ENCODE measurements around the gene LYSET. TPM values are rescaled to one million over a fixed set of nuclear protein-coding genes. Genes with fewer than 3 reads are reported as not detected.
"Not testable (repeated sequence)": the region's sequence is repeated elsewhere in the genome, so short reads cannot be mapped to it uniquely, and the experiment has no call there.

LYSET gene
- total RNA-seq (10 to 100 TPM; 12.7 to 13.7 TPM), polyA plus RNA-seq (10 to 100 TPM; 17.1 to 42.2 TPM)
- long read RNA-seq, donor 1, partial matches to known transcripts, result 0 of 2 reads
- long read RNA-seq, donor 1, other reads (novel, unspliced or antisense), result 0 of 2 reads
- long read RNA-seq, donor 2, partial matches to known transcripts, result 0 of 6 reads
- long read RNA-seq, donor 2, other reads (novel, unspliced or antisense), result 0 of 6 reads

GRCh38 chr14:93184391-93185348, at the start of gene LYSET, which contains the start of gene MOAP1:
LYSET (plus strand) TSS chr14:93185317; CDS start chr14:93185406, 89 bp downstream.
MOAP1 (minus strand) TSS chr14:93184897; CDS start chr14:93184242, 655 bp downstream.
- 0% methylated on average over 92 to 124 of the region's 124 CpGs for WGBS, 2 donors
- intact Hi-C loops (cut with DNase I), result loop anchor here in 1 of 2 donors (2.0 kb wide), 1 partner anchor 22 kb away; the partner anchor contains the start of genes GON7 and UBR7
- Histone ChIP-seq H3K36me3 (ENCODE audit: control insufficient read depth in 1 of 2, insufficient read depth in 2 of 2, low read length in 1 of 2) (no peaks in the 10 kb centered on the region), H3K4me3 (ENCODE audit: low read length in 2 of 2) (peak within 1 kb of the TSS; percentile 47 to 80), H3K4me1 (ENCODE audit: control insufficient read depth in 1 of 2, insufficient read depth in 2 of 2, low read length in 2 of 2) (peaks cover 0 to 2% of the 10 kb centered on the region in 2 donors), H3K27me3 (ENCODE audit: control insufficient read depth in 1 of 2, insufficient read depth in 2 of 2, low read length in 1 of 2) (no peaks in the 10 kb centered on the region), H3K9me3 (ENCODE audit: control insufficient read depth, low read length) (no peaks in the 10 kb centered on the region), H3K27ac (ENCODE audit: low read depth in 1 of 2, low read length in 2 of 2) (peak within 1 kb of the TSS; percentile 74 to 92)
- DNase-seq, result peak; percentile 94 to 97
- peak; percentile 96 for ATAC-seq (ENCODE audit: low FRiP score)

- no peak overlapping the region for H3K4me3 ChIP-seq (ENCODE audit: low read length in 2 of 2)
- no peaks in the 10 kb centered on the region for H3K4me1 ChIP-seq (ENCODE audit: control insufficient read depth in 1 of 2, insufficient read depth in 2 of 2, low read length in 2 of 2)
- ATAC-seq (ENCODE audit: low FRiP score) (no peak), DNase-seq (no peak)
- intact Hi-C loops (cut with DNase I), result loop anchor here (5.0 kb wide), 1 partner anchor 163 kb away; no protein-coding TSS in a partner anchor
- H3K36me3 ChIP-seq (ENCODE audit: control insufficient read depth in 1 of 2, insufficient read depth in 2 of 2, low read length in 1 of 2), result no peaks in the 10 kb centered on the region
- H3K27me3 ChIP-seq (ENCODE audit: control insufficient read depth in 1 of 2, insufficient read depth in 2 of 2, low read length in 1 of 2), result no peaks in the 10 kb centered on the region
- no peaks in the 10 kb centered on the region for H3K9me3 ChIP-seq (ENCODE audit: control insufficient read depth, low read length)
- WGBS, 2 donors, result 59 to 67% methylated on average over 5 of the region's 5 CpGs
- no peak overlapping the region for H3K27ac ChIP-seq (ENCODE audit: low read depth in 1 of 2, low read length in 2 of 2)
Observed at GRCh38 chr14:93135399-93135798, 49.7 kb upstream of the LYSET start.

- DNase-seq (no peak), ATAC-seq (ENCODE audit: low FRiP score) (no peak)
- Histone ChIP-seq H3K9me3 (ENCODE audit: control insufficient read depth, low read length) (no peaks in the 10 kb centered on the region), H3K36me3 (ENCODE audit: control insufficient read depth in 1 of 2, insufficient read depth in 2 of 2, low read length in 1 of 2) (no peaks in the 10 kb centered on the region), H3K4me1 (ENCODE audit: control insufficient read depth in 1 of 2, insufficient read depth in 2 of 2, low read length in 2 of 2) (no peaks in the 10 kb centered on the region), H3K27me3 (ENCODE audit: control insufficient read depth in 1 of 2, insufficient read depth in 2 of 2, low read length in 1 of 2) (no peaks in the 10 kb centered on the region), H3K27ac (ENCODE audit: low read depth in 1 of 2, low read length in 2 of 2) (no peak overlapping the region), H3K4me3 (ENCODE audit: low read length in 2 of 2) (no peak overlapping the region)
- intact Hi-C loops (cut with DNase I), result loop anchor here (2.0 to 5.0 kb wide), 2 partner anchors 23 to 164 kb away; no protein-coding TSS in a partner anchor
- 72 to 74% methylated on average over 8 of the region's 8 CpGs for WGBS, 2 donors
Observed at GRCh38 chr14:93136009-93136408, 49.1 kb upstream of the LYSET start.

GRCh38 chr14:93136508-93136907, 48.6 kb upstream of the LYSET start:
- H3K27ac ChIP-seq (ENCODE audit: low read depth in 1 of 2, low read length in 2 of 2); H3K36me3 ChIP-seq (ENCODE audit: control insufficient read depth in 1 of 2, insufficient read depth in 2 of 2, low read length in 1 of 2); DNase-seq; H3K4me3 ChIP-seq (ENCODE audit: low read length in 2 of 2); H3K9me3 ChIP-seq (ENCODE audit: control insufficient read depth, low read length); ATAC-seq (ENCODE audit: low FRiP score); H3K27me3 ChIP-seq (ENCODE audit: control insufficient read depth in 1 of 2, insufficient read depth in 2 of 2, low read length in 1 of 2); H3K4me1 ChIP-seq (ENCODE audit: control insufficient read depth in 1 of 2, insufficient read depth in 2 of 2, low read length in 2 of 2): not testable (repeated sequence)
- intact Hi-C loops (cut with DNase I), result loop anchor here (2.0 to 5.0 kb wide), 2 partner anchors 24 to 164 kb away; no protein-coding TSS in a partner anchor
- 87 to 90% methylated on average over 13 of the region's 13 CpGs for WGBS, 2 donors

GRCh38 chr14:93137864-93138263, 47.3 kb upstream of the LYSET start:
- WGBS, 2 donors, result 40 to 45% methylated on average over 17 of the region's 17 CpGs
- no peaks in the 10 kb centered on the region for H3K36me3 ChIP-seq (ENCODE audit: control insufficient read depth in 1 of 2, insufficient read depth in 2 of 2, low read length in 1 of 2)
- intact Hi-C loops (cut with DNase I), result loop anchor here (1.0 to 5.0 kb wide), 4 partner anchors 25 to 186 kb away; no protein-coding TSS in a partner anchor
- H3K27ac ChIP-seq (ENCODE audit: low read depth in 1 of 2, low read length in 2 of 2), result no peak overlapping the region
- no peak for ATAC-seq (ENCODE audit: low FRiP score)
- H3K4me1 ChIP-seq (ENCODE audit: control insufficient read depth in 1 of 2, insufficient read depth in 2 of 2, low read length in 2 of 2), result no peaks in the 10 kb centered on the region
- H3K4me3 ChIP-seq (ENCODE audit: low read length in 2 of 2), result no peak overlapping the region
- H3K27me3 ChIP-seq (ENCODE audit: control insufficient read depth in 1 of 2, insufficient read depth in 2 of 2, low read length in 1 of 2), result no peaks in the 10 kb centered on the region
- DNase-seq, result peak in 1 of 2 donors; percentile 78
- H3K9me3 ChIP-seq (ENCODE audit: control insufficient read depth, low read length), result no peaks in the 10 kb centered on the region

- WGBS, 2 donors, result 81 to 90% methylated on average over 13 of the region's 13 CpGs
- ATAC-seq (ENCODE audit: low FRiP score) (no peak), DNase-seq (no peak)
- Histone ChIP-seq H3K4me3 (ENCODE audit: low read length in 2 of 2) (no peak overlapping the region), H3K27me3 (ENCODE audit: control insufficient read depth in 1 of 2, insufficient read depth in 2 of 2, low read length in 1 of 2) (no peaks in the 10 kb centered on the region), H3K36me3 (ENCODE audit: control insufficient read depth in 1 of 2, insufficient read depth in 2 of 2, low read length in 1 of 2) (no peaks in the 10 kb centered on the region), H3K27ac (ENCODE audit: low read depth in 1 of 2, low read length in 2 of 2) (no peak overlapping the region), H3K9me3 (ENCODE audit: control insufficient read depth, low read length) (no peaks in the 10 kb centered on the region), H3K4me1 (ENCODE audit: control insufficient read depth in 1 of 2, insufficient read depth in 2 of 2, low read length in 2 of 2) (no peaks in the 10 kb centered on the region)
- intact Hi-C loops (cut with DNase I), result no loop called here
Observed at GRCh38 chr14:93142854-93143652, 42.1 kb upstream of the LYSET start.

- Histone ChIP-seq H3K4me1 (ENCODE audit: control insufficient read depth in 1 of 2, insufficient read depth in 2 of 2, low read length in 2 of 2) (no peaks in the 10 kb centered on the region), H3K9me3 (ENCODE audit: control insufficient read depth, low read length) (no peaks in the 10 kb centered on the region), H3K27ac (ENCODE audit: low read depth in 1 of 2, low read length in 2 of 2) (no peak overlapping the region), H3K4me3 (ENCODE audit: low read length in 2 of 2) (no peak overlapping the region), H3K27me3 (ENCODE audit: control insufficient read depth in 1 of 2, insufficient read depth in 2 of 2, low read length in 1 of 2) (no peaks in the 10 kb centered on the region), H3K36me3 (ENCODE audit: control insufficient read depth in 1 of 2, insufficient read depth in 2 of 2, low read length in 1 of 2) (no peaks in the 10 kb centered on the region)
- DNase-seq, result no peak
- no peak for ATAC-seq (ENCODE audit: low FRiP score)
- intact Hi-C loops (cut with DNase I), result no loop called here
- WGBS, 2 donors, result 77 to 81% methylated on average over 9 of the region's 9 CpGs
Observed at GRCh38 chr14:93146119-93146518, 39.0 kb upstream of the LYSET start.

GRCh38 chr14:93148979-93149378, 36.1 kb upstream of the LYSET start:
- Histone ChIP-seq H3K9me3 (ENCODE audit: control insufficient read depth, low read length) (no peaks in the 10 kb centered on the region), H3K4me1 (ENCODE audit: control insufficient read depth in 1 of 2, insufficient read depth in 2 of 2, low read length in 2 of 2) (no peaks in the 10 kb centered on the region), H3K27me3 (ENCODE audit: control insufficient read depth in 1 of 2, insufficient read depth in 2 of 2, low read length in 1 of 2) (no peaks in the 10 kb centered on the region), H3K27ac (ENCODE audit: low read depth in 1 of 2, low read length in 2 of 2) (no peak overlapping the region), H3K4me3 (ENCODE audit: low read length in 2 of 2) (no peak overlapping the region), H3K36me3 (ENCODE audit: control insufficient read depth in 1 of 2, insufficient read depth in 2 of 2, low read length in 1 of 2) (no peaks in the 10 kb centered on the region)
- intact Hi-C loops (cut with DNase I), result no loop called here
- WGBS, 2 donors, result 89 to 94% methylated on average over 8 of the region's 8 CpGs
- DNase-seq, result no peak
- no peak for ATAC-seq (ENCODE audit: low FRiP score)
